GM19238 (cell line): Measurements from ENCODE around the gene PLCB2.

ENCODE experiments used
- DNase-seq: peaks from one replicate; pipeline ENCODE4 v3.0.0; 2011; ENCODE audit warnings: low spot score; ENCODE audit not compliant: insufficient read length

The PLCB2 gene

DNA sequence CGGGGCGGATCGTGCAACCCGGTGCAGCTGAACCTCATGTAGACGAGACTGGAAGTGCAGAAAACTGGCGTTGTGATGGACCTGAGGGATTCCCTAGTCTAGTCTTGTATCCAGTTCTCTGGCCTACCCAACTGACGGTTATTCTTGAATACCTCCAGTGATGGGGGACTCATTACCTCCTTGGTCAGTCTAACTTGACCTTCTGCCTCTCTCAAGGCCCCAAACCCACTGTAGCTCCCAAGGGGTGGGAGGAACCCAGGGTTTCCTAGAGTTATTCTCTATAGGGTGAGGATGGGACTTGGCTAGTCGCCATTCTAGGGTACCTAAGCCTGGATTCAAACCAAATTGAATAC is 57.5 kb downstream of the PLCB2 start:
- no peak for DNase-seq

DNA sequence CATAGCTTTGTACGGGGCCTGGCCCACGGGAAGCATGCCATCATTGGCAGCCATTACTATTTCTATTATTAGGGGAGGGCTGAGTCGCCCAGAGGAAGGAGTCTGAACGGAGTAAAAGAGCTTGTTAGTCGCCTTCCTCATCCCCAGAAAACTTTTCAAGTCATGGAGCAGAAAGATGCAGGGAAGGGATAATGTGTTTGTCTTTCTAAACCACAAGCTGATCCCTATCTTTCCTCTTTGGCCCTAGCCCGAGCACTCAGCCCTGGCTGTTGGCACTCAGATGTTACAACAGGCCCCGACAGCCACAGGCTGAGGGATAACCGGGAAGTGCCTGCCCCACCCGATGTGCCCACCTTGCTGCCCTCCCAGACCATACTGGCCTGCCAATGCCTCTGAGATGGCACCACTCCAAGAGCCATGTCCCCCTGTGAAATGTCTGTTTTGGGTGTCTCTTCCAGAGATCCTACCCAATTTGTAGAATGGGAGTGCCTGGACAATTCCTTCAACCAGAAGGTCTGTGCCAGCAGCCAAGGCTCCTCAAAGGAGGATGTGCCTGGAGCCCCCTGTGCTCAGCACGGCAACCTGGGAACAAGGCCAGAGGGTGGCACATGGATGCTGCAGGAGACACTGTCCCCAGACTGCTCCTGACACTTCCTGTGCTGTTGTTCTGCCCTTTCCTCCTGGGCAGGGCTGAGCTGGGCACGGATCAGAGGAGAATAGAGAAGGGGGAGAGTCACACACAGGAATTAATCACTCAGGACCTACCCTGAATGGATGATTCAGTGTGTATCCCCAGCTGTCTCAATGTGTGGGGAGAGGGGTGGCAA is 58.0 kb downstream of the PLCB2 start:
- DNase-seq = no peak

DNA sequence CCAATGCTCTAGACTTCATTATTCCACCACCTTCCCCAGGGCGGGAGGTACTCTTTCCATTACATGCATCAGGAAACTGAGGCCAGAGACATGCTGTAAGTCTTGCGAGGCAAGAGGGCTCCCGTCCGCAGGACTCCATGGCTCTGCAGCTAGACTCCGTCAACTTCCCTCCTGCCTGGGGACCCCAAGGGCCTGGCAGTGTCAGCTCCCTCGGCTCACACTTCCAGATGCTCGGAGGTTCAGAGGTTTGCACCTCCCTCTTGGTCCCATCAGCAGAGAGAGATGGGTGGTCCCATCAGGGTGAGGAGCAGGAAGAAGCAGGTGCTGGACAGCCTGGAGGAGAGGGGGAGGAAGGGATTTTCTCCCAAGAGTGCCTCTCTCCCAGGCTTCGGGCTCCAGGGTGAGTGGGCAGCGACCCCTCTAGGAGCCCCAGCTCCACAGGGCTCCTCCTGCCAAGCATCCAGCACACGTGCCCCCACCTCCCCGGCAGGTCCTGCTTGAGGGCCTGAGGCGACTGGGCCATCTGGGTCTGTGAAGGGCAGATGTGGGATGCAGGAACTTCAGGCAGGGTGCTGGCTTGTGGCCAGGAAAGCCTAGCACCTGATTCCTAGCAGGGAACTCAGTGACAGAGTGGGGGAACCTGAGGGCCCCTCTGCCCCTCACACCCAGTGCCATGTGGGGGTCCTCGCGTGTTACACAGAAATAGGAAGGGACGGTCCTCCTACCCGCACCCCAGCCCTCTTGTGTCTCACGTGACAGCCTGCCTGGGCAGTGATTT is 59.5 kb downstream of the PLCB2 start:
- DNase-seq = no peak

DNA sequence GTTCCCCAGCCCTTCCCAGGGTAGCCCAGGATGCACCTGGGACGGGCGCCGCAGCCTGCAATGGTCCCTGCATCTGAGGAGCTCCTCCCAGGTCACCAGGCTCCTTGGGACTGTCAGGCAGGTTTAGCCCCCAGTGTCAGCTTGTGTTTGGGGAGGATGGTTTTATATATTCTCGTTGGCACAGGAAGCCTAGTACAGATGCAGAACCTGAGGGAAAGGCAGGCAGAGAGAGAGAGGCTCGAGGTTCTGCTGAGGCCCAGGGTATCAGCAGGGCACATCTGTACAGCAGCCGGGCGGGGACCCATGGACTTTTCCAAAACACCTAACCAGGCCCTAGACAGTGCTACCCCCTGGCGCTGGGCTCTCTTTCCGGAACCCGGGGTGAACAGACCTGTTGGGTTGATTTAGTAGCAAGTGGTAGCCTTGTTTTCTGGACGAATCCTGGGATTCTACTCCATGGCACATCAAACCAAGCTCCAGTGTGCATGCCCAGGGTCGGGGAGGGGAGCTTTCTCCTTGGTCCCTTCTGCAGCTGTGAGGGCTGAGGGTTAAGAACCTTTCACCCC is 60.2 kb downstream of the PLCB2 start:
- DNase-seq = no peak

DNA sequence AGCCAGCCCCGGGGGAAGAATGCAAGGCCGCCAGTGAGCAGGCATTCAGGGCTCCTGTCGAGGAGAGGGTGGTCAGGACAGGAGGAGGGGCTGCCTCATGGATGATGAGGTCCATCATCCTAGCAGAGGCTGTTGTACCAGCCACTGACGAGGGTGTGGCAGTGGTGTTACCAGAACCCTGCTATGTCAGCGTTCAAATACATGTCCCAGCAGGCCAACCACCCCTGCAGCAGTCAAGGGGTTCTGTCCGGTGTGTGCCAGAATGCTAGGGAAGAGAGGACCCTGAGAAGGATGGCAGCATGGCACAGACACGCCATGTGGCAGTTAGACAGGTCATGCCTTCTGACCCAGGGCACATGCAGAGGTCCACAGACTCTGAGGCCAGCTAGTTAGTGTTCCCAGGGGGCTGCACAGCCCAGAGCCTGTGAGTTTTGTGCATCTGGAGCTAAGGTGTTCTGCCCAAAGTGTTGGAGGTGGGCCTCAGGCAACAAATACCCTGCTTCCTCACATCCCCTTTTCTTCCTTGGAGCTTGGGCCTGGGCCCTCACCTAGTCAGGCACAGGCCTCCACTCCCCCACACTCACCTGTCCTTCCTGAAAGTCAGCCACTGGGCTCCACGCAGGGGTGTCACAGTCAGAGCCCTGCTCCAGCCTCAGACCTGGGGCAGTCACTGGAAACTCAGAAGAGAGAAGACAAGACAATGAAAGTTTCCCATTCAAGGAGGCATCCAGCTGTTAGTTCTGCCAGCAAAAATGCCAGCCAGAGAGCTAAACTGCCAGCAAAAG is 61.0 kb downstream of the PLCB2 start:
- no peak for DNase-seq

DNA sequence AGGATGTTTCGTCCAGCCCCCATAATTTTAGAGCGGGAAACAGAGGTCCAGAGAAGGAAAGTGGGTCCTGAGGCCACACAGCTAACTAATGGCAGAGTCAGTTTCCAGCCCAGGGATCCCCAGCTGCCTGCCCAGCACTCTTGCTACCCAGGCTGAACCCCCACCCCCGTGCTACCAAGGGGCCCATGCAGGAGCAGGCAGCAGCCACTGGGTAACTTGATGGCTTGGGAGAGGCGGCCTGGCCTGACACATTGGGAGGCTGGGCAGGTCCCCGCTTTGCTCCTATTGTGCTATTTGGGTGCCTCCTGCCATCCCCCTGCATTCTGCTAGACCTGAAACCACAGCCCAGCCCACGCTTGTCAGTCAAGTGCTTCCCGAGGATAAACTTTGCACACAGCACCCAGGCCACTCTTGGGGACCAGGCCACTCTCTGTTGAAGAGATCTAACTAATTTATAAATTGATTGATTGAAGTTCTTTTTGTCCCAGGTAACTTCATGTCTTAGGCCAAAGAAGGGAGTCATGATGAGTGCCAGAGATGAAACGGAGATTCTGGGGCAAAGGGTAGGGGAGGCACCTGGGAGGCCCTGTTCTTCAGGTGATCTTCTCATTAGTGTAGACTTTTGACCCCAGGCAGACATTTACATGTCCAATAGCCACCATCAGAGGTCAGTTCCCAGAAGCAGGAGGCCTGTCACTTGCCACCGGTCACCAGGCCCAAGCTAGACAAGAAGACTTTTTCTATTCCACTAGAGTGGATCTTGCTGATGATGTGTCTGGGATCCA is 61.9 kb downstream of the PLCB2 start:
- DNase-seq = no peak

DNA sequence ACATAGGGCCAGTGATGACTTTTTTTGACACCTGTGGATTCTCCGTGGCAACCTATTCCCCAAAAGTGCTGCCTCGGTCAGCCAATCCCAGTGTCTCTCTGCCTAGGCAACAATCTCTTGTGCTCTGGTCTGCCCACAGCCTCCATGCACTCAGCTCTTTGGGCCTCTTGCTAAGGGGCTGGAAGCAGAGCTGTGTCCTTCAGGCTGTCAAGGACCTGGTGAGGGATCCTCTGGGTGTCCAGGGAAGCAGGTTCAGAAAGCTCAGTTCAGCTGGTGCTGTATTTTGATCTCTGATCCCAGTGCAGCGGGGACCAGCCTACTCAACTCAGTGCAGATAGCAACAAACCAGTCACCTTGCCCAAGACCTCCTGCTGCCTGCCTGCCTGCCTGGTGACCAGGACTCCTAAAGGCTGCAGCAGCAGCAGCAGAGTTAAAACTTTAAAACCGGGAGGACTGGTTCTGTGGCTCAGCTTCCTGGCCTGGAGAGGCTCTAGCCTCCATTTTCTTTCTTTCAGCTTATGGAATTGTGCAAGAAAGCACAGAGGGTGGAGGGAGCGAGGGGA is 62.7 kb downstream of the PLCB2 start:
- no peak for DNase-seq

DNA sequence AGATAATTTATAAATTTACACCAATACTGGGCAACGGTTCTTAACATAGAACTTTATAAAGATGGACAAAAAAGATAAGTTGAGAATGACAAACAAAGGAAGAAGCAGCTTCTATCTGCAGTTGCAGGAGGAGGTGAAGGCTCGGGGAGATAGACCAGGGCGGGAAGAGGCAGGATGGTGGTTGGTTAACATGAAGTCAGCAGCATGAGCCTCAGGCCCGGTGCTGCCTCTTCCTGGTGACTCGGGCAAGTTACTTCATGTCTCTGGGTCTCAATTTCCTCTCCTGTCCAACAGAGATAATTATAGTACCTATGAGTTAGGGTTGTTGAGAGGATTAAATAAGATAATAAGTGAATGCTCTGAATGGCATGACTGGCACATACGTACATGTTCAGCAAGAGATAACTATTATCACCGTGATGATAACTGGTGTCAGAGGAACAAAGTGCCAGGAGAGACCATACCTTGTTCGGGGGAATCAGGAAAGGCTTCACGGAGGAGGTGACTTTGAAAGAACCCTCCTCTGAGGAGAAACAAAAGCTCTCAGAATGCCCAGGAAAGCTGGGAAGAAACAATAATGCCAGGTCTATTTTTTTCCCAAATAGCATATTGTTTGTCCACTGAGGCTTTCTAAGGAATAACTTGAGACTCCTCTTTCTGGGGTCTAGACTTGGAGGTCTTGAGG is 64.5 kb downstream of the PLCB2 start:
- no peak for DNase-seq

DNA sequence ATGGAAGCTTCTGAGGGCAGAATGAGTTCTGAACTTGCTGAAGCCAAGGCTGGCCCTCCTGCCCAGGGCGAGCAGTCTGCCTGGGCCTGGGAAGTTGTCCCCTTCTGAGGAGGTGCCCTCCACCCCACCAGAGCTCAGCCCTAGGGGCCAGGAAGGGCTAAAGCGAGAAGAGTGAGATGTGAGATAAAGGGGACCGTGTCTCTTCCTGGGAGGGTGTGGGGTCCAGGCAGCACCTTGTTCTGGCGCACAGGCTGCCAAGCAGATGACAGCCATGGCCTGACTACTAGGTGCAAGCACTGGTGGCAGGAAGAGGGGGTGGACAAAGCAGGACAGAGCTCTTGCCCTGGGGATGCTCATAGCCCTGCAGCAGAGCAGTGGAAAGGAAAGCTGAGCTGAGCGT is 65.1 kb downstream of the PLCB2 start:
- no peak for DNase-seq

DNA sequence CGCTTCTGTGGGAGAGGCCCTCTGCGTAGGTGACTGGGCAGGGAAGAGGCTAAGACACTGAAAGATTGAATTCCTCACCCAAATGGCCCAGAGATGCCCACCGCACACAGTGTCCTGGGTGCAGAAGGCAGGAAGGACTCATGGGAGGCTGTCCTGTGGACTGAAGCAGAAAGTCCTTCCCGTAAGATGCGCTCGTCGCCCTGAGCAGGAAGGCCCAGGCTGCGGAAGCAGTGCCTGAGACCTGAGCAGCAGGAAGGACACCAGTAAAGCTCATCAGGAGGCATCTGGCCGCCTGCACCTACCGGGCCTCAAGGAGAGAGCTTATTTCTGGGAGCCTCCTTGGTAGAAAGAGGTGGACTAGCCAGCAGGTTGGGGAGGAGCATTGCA is 65.5 kb downstream of the PLCB2 start:
- DNase-seq = no peak

DNA sequence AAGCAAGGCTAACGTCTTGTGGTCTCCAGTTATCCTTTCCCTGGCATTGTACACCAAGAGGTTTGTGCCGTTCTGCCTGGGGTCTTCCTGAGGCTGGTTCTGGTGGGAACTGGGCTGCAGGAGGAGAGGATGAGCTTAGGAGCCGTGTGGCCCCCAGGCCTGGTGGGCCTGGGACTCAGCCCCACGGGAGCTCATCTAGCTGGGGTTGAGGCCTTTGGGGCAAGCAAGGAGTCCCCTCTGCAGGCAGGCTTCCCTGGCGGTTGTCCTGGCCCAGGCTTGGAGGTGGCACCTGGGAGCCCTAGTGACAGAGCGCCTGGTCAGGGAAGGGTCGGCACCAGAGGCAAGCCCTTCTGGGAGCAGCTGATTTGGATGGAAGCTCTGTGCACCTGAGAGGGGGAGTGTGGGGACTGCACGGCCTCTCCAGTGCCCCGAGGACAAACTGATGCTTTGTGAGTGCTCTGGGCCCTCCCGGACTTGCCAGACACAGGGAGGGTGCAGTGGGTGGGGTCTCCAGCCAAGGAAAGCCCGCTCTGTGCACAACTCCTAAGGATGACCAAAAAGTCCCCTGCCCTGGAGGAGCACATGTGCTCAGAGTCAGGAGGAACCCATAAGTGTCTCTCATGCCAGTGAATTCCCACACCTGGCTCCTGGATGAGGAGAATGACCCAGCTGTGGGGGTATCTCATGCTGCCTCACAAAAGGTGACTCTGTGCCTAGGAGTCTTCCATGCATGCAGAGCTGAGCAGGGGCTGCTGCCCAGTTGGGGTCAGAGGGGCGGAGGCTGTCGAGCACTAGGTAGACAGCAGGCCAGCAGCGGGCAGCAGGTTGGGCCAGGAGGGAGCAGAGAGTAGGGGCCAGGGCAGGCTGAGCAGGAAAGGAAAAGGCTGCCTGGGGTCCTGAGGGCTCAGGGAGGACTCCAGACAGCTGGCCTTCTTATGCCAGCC is 66.2 kb downstream of the PLCB2 start:
- no peak for DNase-seq

DNA sequence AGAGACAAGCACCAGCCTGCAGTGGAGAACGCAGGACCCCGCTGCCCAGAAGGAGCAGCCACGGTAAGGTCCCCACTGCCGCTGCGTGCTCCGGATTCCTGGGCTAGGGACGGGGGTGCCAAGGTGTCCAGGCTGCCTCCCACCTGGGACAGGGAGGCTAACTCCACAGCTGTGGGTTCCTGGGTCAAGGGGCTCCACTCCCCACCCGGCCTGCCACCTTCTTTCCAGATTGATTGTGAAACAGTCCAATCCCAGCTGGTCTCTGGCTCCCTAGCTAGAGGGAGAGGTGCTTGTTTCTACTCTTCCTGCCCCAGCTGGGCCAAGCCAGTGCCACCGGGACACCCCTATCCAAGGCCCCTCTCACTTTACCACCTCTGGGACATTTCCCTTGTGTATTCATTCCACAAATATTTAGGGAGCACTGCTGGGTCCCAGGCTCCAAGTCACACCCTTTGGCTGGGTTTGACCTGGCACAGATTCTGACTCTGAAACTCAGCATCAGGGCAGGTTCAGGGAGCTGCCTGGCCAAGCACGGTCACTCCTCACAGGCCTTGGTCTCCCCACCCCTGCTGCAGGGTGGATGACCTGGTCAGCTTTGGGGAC is 67.0 kb downstream of the PLCB2 start:
- no peak for DNase-seq

DNA sequence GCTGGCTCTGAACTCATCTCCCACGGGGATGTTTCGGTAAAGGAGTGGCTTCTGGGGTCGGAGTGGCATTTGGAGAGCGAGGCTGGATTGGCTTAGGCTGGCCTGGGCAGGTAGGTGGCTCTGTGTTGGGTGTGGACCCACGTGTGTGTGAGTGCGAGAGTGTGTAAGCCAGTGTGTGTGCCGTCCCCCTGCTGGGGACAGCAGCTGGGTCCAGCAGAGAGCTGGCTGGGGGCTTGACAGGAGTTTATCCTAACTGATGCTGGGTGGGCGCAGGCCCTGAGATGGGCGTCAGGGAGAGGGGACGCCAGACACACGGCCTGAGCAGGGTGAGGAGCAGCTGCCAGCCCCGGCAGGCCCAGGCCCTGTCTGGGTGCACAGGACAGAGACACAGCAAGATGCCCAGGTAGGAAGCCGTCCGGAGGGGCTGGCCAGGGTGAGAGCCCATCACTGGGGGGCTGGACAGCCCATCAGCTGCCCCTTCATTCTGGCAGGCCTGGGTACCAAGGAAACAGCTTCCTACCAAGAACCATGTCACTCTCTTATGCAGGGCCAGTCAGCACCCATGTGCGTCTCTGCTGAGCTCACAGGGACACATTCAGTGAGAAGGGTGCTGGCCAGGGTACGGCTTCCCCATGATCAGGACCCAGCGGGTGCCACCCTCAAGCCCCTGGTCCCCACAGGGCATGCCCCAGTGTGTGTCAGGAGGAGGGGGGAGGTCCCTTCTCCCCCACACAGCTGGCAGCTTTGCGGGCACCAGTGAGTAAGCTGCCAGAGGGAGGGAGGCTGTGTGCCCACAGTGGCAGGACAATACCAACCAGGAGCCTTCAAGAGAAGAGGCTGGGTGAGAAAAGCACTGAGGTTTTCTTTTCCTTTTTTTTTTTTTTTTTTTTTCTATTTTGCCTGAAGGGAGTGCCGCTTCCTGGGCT is 67.8 kb downstream of the PLCB2 start:
- no peak for DNase-seq

DNA sequence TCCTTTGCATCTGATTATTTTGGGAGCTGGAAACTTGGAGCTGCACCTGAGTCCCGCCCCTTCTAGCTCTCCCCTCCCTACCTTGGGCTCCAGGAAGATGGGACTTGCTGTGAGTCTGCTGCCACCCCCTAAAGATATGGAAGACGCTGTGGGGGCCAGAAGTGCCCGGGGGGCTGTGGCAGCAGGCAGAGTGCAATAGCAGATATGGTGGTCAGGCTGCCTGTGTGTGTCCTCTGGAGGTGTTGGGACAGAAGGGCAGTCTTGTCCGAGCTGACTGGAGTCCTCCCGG is 68.4 kb downstream of the PLCB2 start:
- no peak for DNase-seq

DNA sequence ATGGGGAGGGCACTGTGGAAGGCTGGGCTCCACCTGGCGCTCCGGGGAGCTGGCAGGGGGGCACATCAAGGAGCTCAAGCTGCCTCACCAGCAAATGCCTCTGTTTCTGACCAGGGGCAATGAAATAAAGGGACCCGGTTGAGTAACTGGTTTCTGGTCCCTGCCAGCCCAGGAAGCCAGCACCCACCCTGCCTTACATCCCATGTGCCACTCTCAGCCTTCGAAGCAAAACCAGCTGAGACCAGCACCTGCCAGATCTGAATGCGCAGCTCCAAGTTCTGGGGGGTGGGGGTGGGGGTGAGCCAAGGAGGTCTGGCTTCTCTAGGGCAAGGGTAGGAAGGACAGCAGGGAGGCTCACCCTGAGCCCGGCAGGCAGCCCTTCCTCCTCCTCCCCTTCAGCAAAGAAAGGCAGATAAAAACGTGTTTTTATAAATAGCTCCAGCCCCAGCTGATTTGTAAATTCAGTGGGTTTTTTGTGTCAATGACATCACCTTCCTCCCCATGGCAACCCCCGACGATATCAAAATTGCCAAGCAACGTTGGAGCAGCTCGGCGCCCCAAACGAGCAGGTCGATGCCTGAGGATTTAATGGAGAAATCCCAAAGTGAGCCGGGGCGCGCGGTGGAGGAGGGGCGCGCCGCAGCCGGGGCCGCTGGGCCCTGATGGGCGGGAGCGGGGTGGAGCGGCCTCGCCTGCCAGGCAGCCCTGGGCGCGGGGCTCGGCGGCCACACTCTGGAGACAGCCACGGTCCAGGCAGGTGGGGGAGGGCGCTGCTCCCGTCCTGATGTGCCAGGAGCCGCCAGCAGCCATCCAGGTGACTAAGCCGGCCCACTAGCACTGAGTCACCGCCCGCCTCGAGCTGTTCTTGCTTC is 69.0 kb downstream of the PLCB2 start, which contains the start of gene PAK6:
PAK6 (plus strand) TSS at position 532 of the 872 bp plus-strand sequence. CDS start 25,723 bp downstream, outside the sequence.
- no peak for DNase-seq
